ENCODE data around the gene SAXO2. TPM values are rescaled to one million over a fixed set of nuclear protein-coding genes. Genes with fewer than 3 reads are reported as not detected.
"Not testable (repeated sequence)": the region's sequence is repeated elsewhere in the genome, so short reads cannot be mapped to it uniquely, and the experiment has no call there.

Gene SAXO2
- total and polyA plus RNA-seq, 2 donors (not counting 1 experiment from before 2014, with no cell fraction given): 2.5 to 30.2 TPM

DNA sequence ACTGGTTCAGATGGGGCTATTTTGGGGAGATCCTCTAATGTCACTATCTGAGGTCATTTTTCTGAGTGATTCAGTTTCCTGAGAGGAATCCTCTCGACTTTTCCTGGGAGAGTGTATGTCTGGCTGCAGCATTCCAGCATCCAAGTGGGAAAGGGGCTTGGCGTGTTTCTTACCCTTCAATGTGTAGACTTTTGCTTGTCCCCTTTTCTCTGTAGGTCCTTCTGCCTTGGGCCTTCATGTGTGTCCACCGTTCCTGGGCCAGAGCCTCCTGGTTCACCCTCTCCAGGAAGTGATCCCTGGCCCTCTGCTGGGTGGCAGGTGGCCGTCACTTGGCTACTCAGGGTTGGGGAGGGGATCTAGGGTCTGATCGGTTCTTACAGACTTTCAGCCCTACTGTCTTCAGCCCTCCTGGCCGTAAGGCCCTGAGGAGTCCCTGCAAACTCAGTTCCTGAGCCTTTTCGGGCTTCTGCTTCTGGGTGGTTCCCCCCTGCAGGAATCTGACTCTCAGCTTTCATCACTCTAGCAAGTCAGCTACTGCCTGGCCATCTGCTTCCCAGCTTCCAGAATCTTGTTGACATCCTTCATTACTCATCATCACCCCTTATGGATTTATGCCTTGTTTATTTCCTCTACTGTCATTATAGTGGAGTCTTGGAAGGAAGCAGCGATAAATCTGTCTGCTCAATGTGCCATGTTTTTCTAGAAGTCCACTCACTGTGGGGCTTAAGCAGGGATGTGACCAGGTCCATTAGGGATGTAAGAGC lies 50.1 kb downstream of the SAXO2 start:
- Mint-ChIP-seq H3K4me1 (no peaks in the 10 kb centered on the region), H3K4me3 (no peak overlapping the region), H3K9me3 (ENCODE audit: insufficient read depth) (peaks cover 3% of the 10 kb centered on the region), H3K27me3 (peaks cover 4% of the 10 kb centered on the region), H3K27ac (no peak overlapping the region)
- no peak overlapping the region for H3K4me2 ChIP-seq (replicated peaks; ENCODE audit: low read depth, low read length, poor library complexity, severe bottlenecking)
- H4K20me1 ChIP-seq (ENCODE audit: control insufficient read depth, insufficient read depth, low read length, poor library complexity, severe bottlenecking): no peaks in the 10 kb centered on the region
- no peak for ATAC-seq (ENCODE audit: low read depth)
- H2AFZ ChIP-seq (ENCODE audit: insufficient read depth, low read depth, low read length, poor library complexity, severe bottlenecking): no peak overlapping the region
- H3K27ac ChIP-seq (ENCODE audit: low read length in 2 of 2): no peak overlapping the region
- no peaks in the 10 kb centered on the region for H3K4me1 ChIP-seq (ENCODE audit: control insufficient read depth in 2 of 2, insufficient read depth in 2 of 2, low read length in 2 of 2)
- no peak overlapping the region for H3K4me3 ChIP-seq (ENCODE audit: control extremely low read depth in 1 of 5, extremely low read depth in 1 of 5, insufficient read depth in 1 of 5, low read depth in 2 of 5, low read length in 4 of 5)
- H3K36me3 ChIP-seq (replicated peaks in 1 of 2; ENCODE audit: control extremely low read depth in 1 of 2, control insufficient read depth in 1 of 2, extremely low read depth in 1 of 2, insufficient read depth in 2 of 2, low read length in 1 of 2): no peaks in the 10 kb centered on the region
- intact Hi-C loops (cut with micrococcal nuclease): no loop called here
- ChIA-PET CTCF (no interaction called here), POLR2A (no interaction called here)
- H3K27me3 ChIP-seq (replicated peaks in 1 of 4; ENCODE audit: control extremely low read depth in 1 of 4, control insufficient read depth in 3 of 4, insufficient read depth in 4 of 4, low read length in 3 of 4): no peaks in the 10 kb centered on the region
- no peak overlapping the region for H3K9ac ChIP-seq (ENCODE audit: low read length)
- no peak for DNase-seq
- H3K79me2 ChIP-seq (ENCODE audit: control insufficient read depth, insufficient read depth, low read length): no peaks in the 10 kb centered on the region
- no peak for TF ChIP-seq EZH2 (IDR thresholded peaks at IDR 0.05; ENCODE audit: borderline replicate concordance, insufficient read depth, low read depth, low read length, poor library complexity, severe bottlenecking)
- no peak for TF ChIP-seq CTCF (IDR thresholded peaks at IDR 0.05)
- no peaks in the 10 kb centered on the region for H3K9me3 ChIP-seq (ENCODE audit: control extremely low read depth in 1 of 3, control insufficient read depth in 2 of 3, insufficient read depth in 1 of 3, low read length in 2 of 3)
- WGBS (ENCODE audit: insufficient coverage): 89% methylated on average over 6 of the region's 8 CpGs

- DNase-seq (no peak), ATAC-seq (ENCODE audit: low read depth) (no peak)
- no peaks in the 10 kb centered on the region for H3K4me1 Mint-ChIP-seq
- no peaks in the 10 kb centered on the region for H3K36me3 ChIP-seq (replicated peaks in 1 of 2; ENCODE audit: control extremely low read depth in 1 of 2, control insufficient read depth in 1 of 2, extremely low read depth in 1 of 2, insufficient read depth in 2 of 2, low read length in 1 of 2)
- peaks cover 3% of the 10 kb centered on the region for H3K9me3 Mint-ChIP-seq (ENCODE audit: insufficient read depth)
- ChIA-PET CTCF (no interaction called here), POLR2A (no interaction called here)
- H3K4me3 ChIP-seq (ENCODE audit: control extremely low read depth in 1 of 5, extremely low read depth in 1 of 5, insufficient read depth in 1 of 5, low read depth in 2 of 5, low read length in 4 of 5): no peak overlapping the region
- no peak overlapping the region for H2AFZ ChIP-seq (ENCODE audit: insufficient read depth, low read depth, low read length, poor library complexity, severe bottlenecking)
- H3K27me3 ChIP-seq (replicated peaks in 1 of 4; ENCODE audit: control extremely low read depth in 1 of 4, control insufficient read depth in 3 of 4, insufficient read depth in 4 of 4, low read length in 3 of 4): no peaks in the 10 kb centered on the region
- no peak overlapping the region for H3K9ac ChIP-seq (ENCODE audit: low read length)
- H3K79me2 ChIP-seq (ENCODE audit: control insufficient read depth, insufficient read depth, low read length): no peaks in the 10 kb centered on the region
- H4K20me1 ChIP-seq (ENCODE audit: control insufficient read depth, insufficient read depth, low read length, poor library complexity, severe bottlenecking): no peaks in the 10 kb centered on the region
- TF ChIP-seq EZH2 (IDR thresholded peaks at IDR 0.05; ENCODE audit: borderline replicate concordance, insufficient read depth, low read depth, low read length, poor library complexity, severe bottlenecking): no peak
- no peak for TF ChIP-seq CTCF (IDR thresholded peaks at IDR 0.05)
- no peaks in the 10 kb centered on the region for H3K9me3 ChIP-seq (ENCODE audit: control extremely low read depth in 1 of 3, control insufficient read depth in 2 of 3, insufficient read depth in 1 of 3, low read length in 2 of 3)
- H3K4me2 ChIP-seq (replicated peaks; ENCODE audit: low read depth, low read length, poor library complexity, severe bottlenecking): no peak overlapping the region
- WGBS (ENCODE audit: insufficient coverage): 92% methylated on average over 2 of the region's 2 CpGs
- H3K27ac Mint-ChIP-seq: no peak overlapping the region
- H3K27me3 Mint-ChIP-seq: peaks cover 4% of the 10 kb centered on the region
- H3K4me1 ChIP-seq (ENCODE audit: control insufficient read depth in 2 of 2, insufficient read depth in 2 of 2, low read length in 2 of 2): no peaks in the 10 kb centered on the region
- no peak overlapping the region for H3K27ac ChIP-seq (ENCODE audit: low read length in 2 of 2)
- intact Hi-C loops (cut with micrococcal nuclease): no loop called here
- H3K4me3 Mint-ChIP-seq: no peak overlapping the region
Observed at GRCh38 chr15:82313446-82313845, 50.8 kb downstream of the SAXO2 start.

- WGBS (ENCODE audit: insufficient coverage): 86% methylated on average over 19 of the region's 21 CpGs
- not testable (repeated sequence) for H3K27ac ChIP-seq (ENCODE audit: low read length in 2 of 2)
Observed at GRCh38 chr15:82313951-82314768, 51.5 kb downstream of the SAXO2 start.

More at GRCh38 chr15:82313951-82314768, 51.5 kb downstream of the SAXO2 start:
- H3K9me3 Mint-ChIP-seq (ENCODE audit: insufficient read depth); H2AFZ ChIP-seq (ENCODE audit: insufficient read depth, low read depth, low read length, poor library complexity, severe bottlenecking); DNase-seq; H3K27ac Mint-ChIP-seq; intact Hi-C loops (cut with micrococcal nuclease); H3K4me1 Mint-ChIP-seq; H3K9ac ChIP-seq (ENCODE audit: low read length); H3K9me3 ChIP-seq (ENCODE audit: control extremely low read depth in 1 of 3, control insufficient read depth in 2 of 3, insufficient read depth in 1 of 3, low read length in 2 of 3); ATAC-seq (ENCODE audit: low read depth); H4K20me1 ChIP-seq (ENCODE audit: control insufficient read depth, insufficient read depth, low read length, poor library complexity, severe bottlenecking); H3K4me2 ChIP-seq (replicated peaks; ENCODE audit: low read depth, low read length, poor library complexity, severe bottlenecking); H3K27me3 Mint-ChIP-seq; H3K27me3 ChIP-seq (replicated peaks in 1 of 4; ENCODE audit: control extremely low read depth in 1 of 4, control insufficient read depth in 3 of 4, insufficient read depth in 4 of 4, low read length in 3 of 4); CTCF ChIA-PET; H3K4me3 Mint-ChIP-seq; H3K36me3 ChIP-seq (replicated peaks in 1 of 2; ENCODE audit: control extremely low read depth in 1 of 2, control insufficient read depth in 1 of 2, extremely low read depth in 1 of 2, insufficient read depth in 2 of 2, low read length in 1 of 2); H3K4me3 ChIP-seq (ENCODE audit: control extremely low read depth in 1 of 5, extremely low read depth in 1 of 5, insufficient read depth in 1 of 5, low read depth in 2 of 5, low read length in 4 of 5); H3K79me2 ChIP-seq (ENCODE audit: control insufficient read depth, insufficient read depth, low read length); H3K4me1 ChIP-seq (ENCODE audit: control insufficient read depth in 2 of 2, insufficient read depth in 2 of 2, low read length in 2 of 2); POLR2A ChIA-PET: not testable (repeated sequence)
